ENCODE results near the gene MEGF6. TPM values are rescaled to one million over a fixed set of nuclear protein-coding genes. Genes with fewer than 3 reads are reported as not detected.
A peak's percentile ranks its signal among the peaks of the same experiment; 100 is the strongest.

Gene MEGF6
- total and polyA plus RNA-seq, 5 experiments from 2014 or later = 2.2 to 198 (median 3.5) TPM

DNA sequence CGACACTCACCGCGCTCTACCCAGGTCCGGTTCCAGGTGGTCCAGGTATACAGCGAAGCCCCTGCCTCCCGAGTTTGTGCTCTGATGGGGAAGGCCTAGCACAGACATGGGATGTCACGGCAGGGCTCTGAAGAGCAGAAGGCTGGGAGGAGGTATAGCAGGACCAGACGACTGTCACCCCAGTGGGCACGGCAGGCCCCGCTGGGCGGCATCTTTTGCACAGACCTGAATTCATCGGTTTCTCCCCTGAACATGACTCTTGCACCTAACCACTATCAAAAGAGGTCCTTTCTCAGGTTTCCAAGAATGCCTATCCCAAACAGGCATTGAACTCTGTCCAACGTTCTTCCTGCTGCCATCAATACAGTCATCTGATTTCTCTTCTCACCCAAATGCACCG lies 126.3 kb downstream of the MEGF6 start:
- no peak for ATAC-seq
- Mint-ChIP-seq H3K27me3 (no peaks in the 10 kb centered on the region), H3K36me3 (peaks cover 0 to 14% (median 13%) of the 10 kb centered on the region in 3 donors), H3K4me3 (no peak overlapping the region), H3K27ac (peak overlapping the region in 1 of 10 donors; percentile 31), H3K9me3 (peaks cover 0 to 23% (median 15%) of the 10 kb centered on the region in 9 donors), H3K4me1 (peaks cover 0 to 6% (median 2%) of the 10 kb centered on the region in 4 donors)
- DNase-seq = no peak
- POLR2A ChIA-PET = interaction anchor here (0.6 kb wide), 1 partner anchor 1496 kb away, joined by 3 read pairs; no protein-coding TSS in a partner anchor

DNA sequence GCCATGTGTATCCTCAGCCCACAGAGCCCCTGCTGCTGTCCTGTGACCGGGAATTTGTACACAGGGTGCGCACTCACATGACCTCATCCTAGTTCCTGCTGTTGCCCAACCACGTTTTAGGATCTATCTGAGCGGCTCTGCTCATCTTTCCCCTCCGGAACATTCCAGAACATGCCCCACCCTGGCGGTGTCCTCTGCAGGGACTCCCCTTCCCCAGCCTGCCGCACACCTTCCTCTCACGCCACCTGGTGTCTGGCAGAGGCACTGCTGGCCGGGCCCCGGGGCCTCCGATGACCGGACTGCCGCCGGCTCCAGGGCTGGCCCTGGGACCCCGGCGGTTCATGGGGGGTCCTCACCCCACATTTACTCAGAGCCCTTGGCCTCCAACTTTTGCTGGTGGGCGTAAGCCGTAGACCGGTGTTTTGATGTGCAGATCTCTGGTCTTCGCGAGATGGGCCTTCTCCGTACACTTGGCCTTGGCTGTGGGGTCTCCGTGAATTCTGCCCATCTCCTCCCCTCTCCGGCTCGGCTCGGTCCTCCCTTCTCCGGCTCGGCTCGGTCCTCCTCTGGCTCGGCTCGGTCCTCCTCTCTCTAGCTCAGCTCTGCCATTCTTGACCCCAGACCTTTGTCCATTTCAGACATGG lies 127.4 kb downstream of the MEGF6 start:
- H3K4me1 Mint-ChIP-seq = peaks cover 0 to 6% (median 2%) of the 10 kb centered on the region in 4 donors
- H3K4me3 Mint-ChIP-seq = no peak overlapping the region
- DNase-seq = peak in 6 of 10 donors; percentile 31 to 42 (median 37)
- H3K9me3 Mint-ChIP-seq = peaks cover 0 to 20% (median 13%) of the 10 kb centered on the region in 9 donors
- peak; percentile 40 to 62 for ATAC-seq
- peaks cover 0 to 4% (median 0%) of the 10 kb centered on the region in 5 donors for H3K27me3 Mint-ChIP-seq
- POLR2A ChIA-PET = no interaction called here
- H3K27ac Mint-ChIP-seq = peak overlapping the region in 2 of 10 donors; percentile 31 to 59
- H3K36me3 Mint-ChIP-seq = peaks cover 0 to 11% (median 10%) of the 10 kb centered on the region in 3 donors

DNA sequence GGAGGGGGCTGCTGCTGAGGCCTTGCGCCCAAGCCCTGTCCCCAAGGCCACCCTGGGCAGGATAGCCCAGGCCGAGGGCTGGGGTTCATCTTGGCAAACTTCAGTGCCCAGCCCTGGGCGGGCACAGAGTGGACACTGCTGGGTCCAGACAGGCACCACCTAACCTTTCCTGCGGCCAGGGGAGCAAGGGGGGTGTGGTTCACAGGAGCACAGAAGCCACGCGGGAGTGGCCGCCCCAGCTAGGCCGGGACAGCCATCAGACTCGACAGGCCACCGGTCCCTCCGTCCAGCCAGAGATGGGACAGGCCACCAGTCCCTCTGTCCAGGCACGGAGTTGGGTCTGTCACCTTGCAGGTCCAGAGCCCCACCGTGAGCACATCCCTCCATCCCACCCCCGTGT lies 127.9 kb downstream of the MEGF6 start:
- POLR2A ChIA-PET = no interaction called here
- ATAC-seq (no peak), DNase-seq (no peak)
- Mint-ChIP-seq H3K4me3 (no peak overlapping the region), H3K36me3 (peaks cover 0 to 6% (median 5%) of the 10 kb centered on the region in 3 donors), H3K4me1 (peaks cover 0 to 6% (median 2%) of the 10 kb centered on the region in 4 donors), H3K27me3 (peaks cover 0 to 4% (median 0%) of the 10 kb centered on the region in 5 donors), H3K9me3 (peaks cover 0 to 15% (median 8%) of the 10 kb centered on the region in 9 donors), H3K27ac (peak overlapping the region in 1 of 10 donors; percentile 31)

DNA sequence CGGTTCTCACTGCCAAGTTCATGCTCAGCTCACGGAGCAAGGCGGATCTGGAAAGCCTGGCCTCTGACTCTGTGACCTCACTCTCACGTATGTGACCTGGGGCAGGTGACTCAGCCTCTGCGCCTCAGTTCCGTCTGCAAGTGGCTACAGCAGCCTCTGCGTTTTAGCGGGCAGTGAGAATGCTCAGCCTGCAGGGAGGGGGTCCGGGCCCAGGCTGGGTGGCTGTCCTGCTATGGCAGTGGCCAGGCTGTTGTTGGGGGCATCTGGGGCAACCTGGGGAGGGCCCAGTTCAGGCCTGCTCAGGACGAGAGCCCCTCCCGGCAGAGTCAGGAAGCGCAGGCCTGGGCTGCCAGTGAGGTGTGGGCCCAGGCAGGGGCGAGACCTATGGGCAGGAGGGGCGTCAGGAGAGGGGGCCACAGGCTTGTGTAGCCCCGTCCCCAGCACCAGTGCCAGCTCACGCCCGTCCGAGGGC lies 128.9 kb downstream of the MEGF6 start:
- Mint-ChIP-seq H3K27ac (no peak overlapping the region), H3K36me3 (no peaks in the 10 kb centered on the region), H3K4me3 (no peak overlapping the region), H3K4me1 (peaks cover 0 to 6% (median 2%) of the 10 kb centered on the region in 4 donors), H3K27me3 (peaks cover 0 to 5% (median 0%) of the 10 kb centered on the region in 5 donors), H3K9me3 (peaks cover 0 to 5% (median 2%) of the 10 kb centered on the region in 9 donors)
- ATAC-seq (peak in 1 of 2 donors; percentile 29), DNase-seq (no peak)
- POLR2A ChIA-PET = no interaction called here

DNA sequence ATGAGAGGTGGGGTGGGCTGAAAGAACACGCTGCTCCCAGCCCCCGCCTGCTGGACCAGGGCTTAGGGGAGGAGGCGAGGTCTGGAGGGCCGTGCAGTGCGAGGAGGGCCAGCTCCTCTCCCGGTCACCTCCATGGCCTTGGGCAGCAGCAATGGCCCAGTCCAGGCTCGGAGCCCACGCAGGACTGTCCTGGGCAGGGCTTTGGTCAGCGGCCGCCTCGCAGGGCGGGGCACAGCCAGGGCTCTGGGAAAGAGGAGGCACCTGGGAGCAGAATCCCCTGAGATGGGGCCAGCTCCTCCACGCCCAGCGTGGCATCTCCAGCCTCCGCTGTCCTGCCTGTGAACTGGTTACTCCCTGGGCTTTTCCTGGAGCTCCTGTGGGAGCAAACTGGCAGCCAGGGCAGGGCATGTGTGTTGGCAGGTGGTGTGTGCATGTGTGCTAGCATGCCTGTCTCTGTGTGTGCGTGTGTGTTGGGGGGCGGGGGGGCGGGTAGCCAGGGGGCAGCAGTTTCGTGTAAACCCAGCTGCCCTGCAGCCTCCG lies 129.4 kb downstream of the MEGF6 start:
- peaks cover 0 to 5% (median 0%) of the 10 kb centered on the region in 5 donors for H3K27me3 Mint-ChIP-seq
- H3K9me3 Mint-ChIP-seq = no peaks in the 10 kb centered on the region
- H3K27ac Mint-ChIP-seq = no peak overlapping the region
- DNase-seq (no peak), ATAC-seq (no peak)
- H3K4me1 Mint-ChIP-seq = peaks cover 0 to 6% (median 2%) of the 10 kb centered on the region in 4 donors
- no peak overlapping the region for H3K4me3 Mint-ChIP-seq
- no peaks in the 10 kb centered on the region for H3K36me3 Mint-ChIP-seq
- POLR2A ChIA-PET = no interaction called here

DNA sequence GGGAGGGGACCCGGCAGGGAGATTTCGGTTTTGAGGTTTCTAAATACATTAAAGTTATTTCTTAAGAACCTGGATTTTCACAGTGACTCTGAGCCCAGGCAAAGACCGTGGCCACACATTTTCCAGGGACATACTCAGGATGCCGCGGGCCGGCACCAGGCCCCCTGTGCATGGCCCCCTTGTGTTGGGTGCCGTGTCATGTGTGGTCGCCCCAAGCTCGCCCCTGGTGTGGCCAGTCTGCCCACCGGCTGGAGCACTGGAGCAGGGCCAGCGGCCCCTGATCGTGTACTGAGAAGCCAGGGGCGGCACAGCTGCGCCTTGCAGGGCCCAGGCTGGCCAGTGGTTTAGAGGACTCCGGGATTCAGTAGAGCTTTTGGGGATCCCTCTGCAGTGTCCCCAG lies 130.3 kb downstream of the MEGF6 start:
- Mint-ChIP-seq H3K4me3 (no peak overlapping the region), H3K4me1 (peaks cover 0 to 6% (median 2%) of the 10 kb centered on the region in 4 donors)
- POLR2A ChIA-PET = no interaction called here

DNA sequence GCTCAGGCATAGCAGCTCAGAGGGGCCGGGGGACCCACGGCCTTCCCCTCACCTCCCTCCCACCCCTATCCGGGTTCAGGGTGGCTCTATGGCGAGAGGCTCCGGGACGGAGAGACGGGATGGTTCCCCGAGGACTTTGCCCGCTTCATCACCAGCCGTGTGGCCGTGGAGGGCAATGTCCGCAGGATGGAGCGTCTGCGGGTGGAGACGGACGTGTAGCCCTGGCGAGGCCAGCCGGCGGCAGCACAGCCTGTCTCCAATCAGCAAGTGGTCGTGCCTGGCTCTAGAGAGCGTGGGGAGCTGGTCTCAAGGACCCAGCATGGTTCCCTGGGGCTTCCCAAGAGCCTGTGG lies 131.0 kb downstream of the MEGF6 start:
- no peak for ATAC-seq
- H3K4me3 Mint-ChIP-seq = no peak overlapping the region
- H3K27ac Mint-ChIP-seq = no peak overlapping the region
- no peaks in the 10 kb centered on the region for H3K36me3 Mint-ChIP-seq
- no peaks in the 10 kb centered on the region for H3K9me3 Mint-ChIP-seq
- peaks cover 0 to 6% (median 2%) of the 10 kb centered on the region in 4 donors for H3K4me1 Mint-ChIP-seq
- peaks cover 0 to 5% (median 0%) of the 10 kb centered on the region in 5 donors for H3K27me3 Mint-ChIP-seq
- DNase-seq = no peak
- POLR2A ChIA-PET = no interaction called here

More for the DNA sequence above, 130.3 kb downstream of the MEGF6 start:
- ATAC-seq = no peak
- Mint-ChIP-seq H3K36me3 (no peaks in the 10 kb centered on the region), H3K9me3 (no peaks in the 10 kb centered on the region), H3K27ac (no peak overlapping the region), H3K27me3 (peaks cover 0 to 5% (median 0%) of the 10 kb centered on the region in 5 donors)
- DNase-seq = no peak

DNA sequence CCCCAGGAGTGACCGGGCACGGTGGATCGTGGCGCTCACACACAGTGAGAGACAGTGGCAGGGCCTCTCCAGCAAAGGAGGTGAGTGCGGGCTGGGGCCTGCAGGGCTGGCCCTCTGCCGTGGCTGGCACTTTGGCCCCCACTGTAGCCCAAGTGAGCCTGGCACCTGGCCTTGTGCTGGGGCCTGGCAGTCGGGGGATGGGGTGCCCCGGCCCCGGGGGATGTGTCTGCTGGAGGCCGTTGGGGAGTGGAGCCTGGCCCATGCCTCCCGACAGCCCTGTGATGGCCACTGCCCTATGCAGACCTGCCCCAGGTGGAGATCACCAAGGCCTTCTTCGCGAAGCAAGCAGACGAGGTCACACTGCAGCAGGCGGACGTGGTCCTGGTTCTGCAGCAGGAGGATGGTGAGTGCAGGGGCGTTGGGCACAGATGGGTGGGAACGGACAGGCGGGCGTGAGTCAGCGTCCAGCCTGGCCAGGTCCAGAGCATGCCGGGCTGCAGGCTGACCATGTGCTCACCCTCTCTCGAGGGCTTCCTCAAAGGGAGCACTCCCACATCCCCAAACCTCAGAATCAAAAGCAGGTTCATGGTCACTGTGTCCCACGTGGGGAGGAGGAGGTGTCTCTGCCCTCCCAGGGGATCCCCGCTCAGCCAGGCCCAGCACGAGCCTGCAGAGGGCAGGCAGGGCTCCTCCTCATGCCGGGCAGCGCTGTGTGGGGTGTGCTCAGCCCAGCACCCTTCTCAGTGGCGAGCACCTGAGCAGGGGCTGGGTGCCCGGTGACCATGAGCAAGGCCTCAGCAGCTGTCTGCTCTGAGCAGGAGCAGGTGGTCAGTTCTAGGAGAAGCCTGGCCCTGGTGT lies 131.6 kb downstream of the MEGF6 start:
- H3K27ac Mint-ChIP-seq = no peak overlapping the region

DNA sequence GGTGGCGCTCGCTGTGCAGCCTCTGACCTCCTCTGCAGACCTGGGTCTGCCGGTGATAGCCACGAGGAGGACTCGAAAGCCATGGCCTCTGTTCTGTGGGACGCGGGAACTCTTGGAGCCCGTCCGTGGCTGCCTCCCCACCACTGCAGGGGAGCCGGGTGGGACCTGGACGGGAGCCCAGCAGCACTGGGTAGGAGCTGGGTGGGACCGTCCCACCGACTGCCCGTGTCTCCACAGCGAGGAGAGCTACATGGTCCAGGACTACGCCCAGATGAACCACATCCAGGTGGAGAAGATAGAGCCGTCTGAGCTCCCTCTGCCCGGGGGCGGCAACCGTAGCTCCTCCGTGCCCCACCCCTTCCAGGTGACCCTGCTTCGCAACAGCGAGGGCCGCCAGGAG lies 133.1 kb downstream of the MEGF6 start:
- no peak overlapping the region for H3K27ac Mint-ChIP-seq
- ATAC-seq (no peak), DNase-seq (no peak)
- no peak overlapping the region for H3K4me3 Mint-ChIP-seq
- H3K27me3 Mint-ChIP-seq = peaks cover 0 to 11% (median 0%) of the 10 kb centered on the region in 5 donors
- H3K4me1 Mint-ChIP-seq = no peaks in the 10 kb centered on the region
- H3K9me3 Mint-ChIP-seq = no peaks in the 10 kb centered on the region
- POLR2A ChIA-PET = no interaction called here
- no peaks in the 10 kb centered on the region for H3K36me3 Mint-ChIP-seq

More for the DNA sequence above, 131.6 kb downstream of the MEGF6 start:
- Mint-ChIP-seq H3K9me3 (no peaks in the 10 kb centered on the region), H3K4me1 (peaks cover 0 to 6% (median 2%) of the 10 kb centered on the region in 4 donors), H3K4me3 (no peak overlapping the region), H3K27me3 (peaks cover 0 to 5% (median 0%) of the 10 kb centered on the region in 5 donors), H3K36me3 (no peaks in the 10 kb centered on the region)
- ATAC-seq = no peak
- POLR2A ChIA-PET = no interaction called here
- DNase-seq = no peak

DNA sequence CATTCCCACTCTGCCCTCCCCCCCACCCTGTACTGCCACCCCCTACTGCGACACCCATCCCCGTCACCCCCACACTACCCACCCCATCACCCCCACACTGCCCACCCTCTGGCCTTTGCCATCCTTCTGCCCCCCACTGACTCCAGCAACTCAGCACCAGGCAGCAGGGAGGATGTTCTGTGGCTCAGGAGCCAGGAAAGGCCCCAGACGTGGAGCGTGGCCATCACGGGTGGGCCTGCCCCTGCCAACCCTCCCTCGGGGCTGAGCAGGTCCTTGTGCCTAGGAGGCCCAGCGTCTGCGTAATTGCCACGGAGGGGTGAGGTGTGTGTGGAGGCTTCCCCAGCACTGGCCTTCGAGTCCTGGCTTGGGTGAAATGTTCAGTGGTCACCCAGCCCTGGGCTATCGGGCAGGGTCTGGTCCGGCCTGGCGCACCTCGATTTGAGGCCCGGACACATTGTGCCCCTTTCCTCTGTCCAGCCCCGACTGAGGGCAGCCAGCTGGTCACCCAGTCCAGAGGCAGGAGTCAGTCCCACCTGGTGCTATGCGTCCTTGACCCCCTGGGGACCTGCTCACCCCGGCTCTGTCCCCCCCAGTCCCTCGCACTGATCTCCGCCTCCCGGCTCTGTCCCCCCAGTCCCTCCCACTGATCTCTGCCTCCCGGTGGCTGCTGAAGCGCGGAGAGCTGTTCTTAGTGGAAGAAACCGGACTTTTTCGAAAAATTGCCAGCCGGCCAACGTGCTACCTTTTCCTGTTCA lies 133.9 kb downstream of the MEGF6 start:
- Mint-ChIP-seq H3K27me3 (peaks cover 0 to 11% (median 0%) of the 10 kb centered on the region in 5 donors), H3K27ac (no peak overlapping the region), H3K36me3 (no peaks in the 10 kb centered on the region), H3K4me1 (no peaks in the 10 kb centered on the region), H3K4me3 (no peak overlapping the region), H3K9me3 (no peaks in the 10 kb centered on the region)
- ATAC-seq (no peak), DNase-seq (no peak)
- POLR2A ChIA-PET = no interaction called here

DNA sequence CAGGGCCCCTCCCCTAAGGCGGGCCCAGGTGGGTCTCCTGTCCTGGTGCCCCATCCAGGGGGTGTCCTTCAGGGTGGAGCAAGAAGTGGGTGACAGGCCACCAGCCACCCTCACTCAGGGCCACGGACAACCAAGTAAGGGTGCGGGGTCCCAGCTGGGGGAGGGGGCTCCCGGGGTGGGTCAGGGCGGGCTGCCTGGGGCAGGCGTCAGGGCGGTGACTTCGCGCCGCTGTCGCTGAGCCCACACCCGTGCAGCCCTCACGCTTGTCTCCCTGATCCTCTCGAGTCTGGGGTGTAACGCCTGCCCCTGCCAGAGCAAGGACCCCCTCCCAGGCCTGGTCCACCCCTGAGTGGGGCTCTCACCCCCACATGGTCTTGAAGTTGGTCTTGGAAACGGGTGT lies 134.6 kb downstream of the MEGF6 start:
- no peak for ATAC-seq
- peaks cover 0 to 11% (median 0%) of the 10 kb centered on the region in 5 donors for H3K27me3 Mint-ChIP-seq
- H3K4me3 Mint-ChIP-seq = no peak overlapping the region
- POLR2A ChIA-PET = no interaction called here
- no peaks in the 10 kb centered on the region for H3K4me1 Mint-ChIP-seq
- H3K36me3 Mint-ChIP-seq = no peaks in the 10 kb centered on the region
- no peaks in the 10 kb centered on the region for H3K9me3 Mint-ChIP-seq
- no peak for DNase-seq
- no peak overlapping the region for H3K27ac Mint-ChIP-seq

DNA sequence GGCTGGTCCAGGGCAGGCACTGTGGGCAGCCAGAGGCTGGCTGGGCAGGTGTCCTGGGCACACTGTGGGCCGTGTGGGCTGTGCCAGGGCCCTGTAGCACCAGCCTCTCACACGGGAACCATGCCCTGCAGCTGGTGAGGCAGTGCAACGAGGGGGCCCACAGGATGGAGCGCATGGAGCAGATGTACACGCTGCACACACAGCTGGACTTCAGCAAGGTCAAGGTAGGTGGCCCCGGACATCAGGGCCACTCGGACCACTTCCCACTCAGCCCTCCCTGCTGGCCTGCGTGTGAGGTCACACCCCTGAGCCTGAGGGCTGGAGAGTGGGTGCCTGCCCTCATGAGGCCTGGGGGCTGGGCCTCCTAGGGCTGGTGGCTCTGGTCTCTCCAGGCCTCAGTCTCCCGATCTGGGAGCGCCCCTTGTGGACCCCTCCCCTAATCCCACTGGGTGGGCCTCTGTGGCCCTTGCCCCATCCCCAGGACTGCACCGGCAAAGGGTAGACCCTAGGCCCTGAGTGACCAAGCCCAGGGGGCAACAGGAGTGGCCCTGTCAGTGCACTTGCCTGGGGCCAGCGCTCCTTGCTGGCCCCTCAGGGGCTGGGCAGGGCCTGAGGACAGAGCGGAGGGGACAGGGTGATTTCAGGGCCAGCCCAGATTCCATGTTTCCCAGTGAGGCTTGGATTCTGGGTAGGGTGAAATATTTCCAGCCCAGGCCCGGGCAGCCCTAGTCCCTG lies 135.3 kb downstream of the MEGF6 start:
- Mint-ChIP-seq H3K27ac (no peak overlapping the region), H3K4me1 (no peaks in the 10 kb centered on the region), H3K36me3 (no peaks in the 10 kb centered on the region), H3K4me3 (no peak overlapping the region), H3K9me3 (no peaks in the 10 kb centered on the region), H3K27me3 (peaks cover 0 to 11% (median 0%) of the 10 kb centered on the region in 5 donors)
- POLR2A ChIA-PET = no interaction called here
- DNase-seq (no peak), ATAC-seq (no peak)

Data from naive thymus-derived CD8-positive, alpha-beta T cell (primary cell).